GM21381 (cell line): ENCODE data around the gene CCER1.

ENCODE experiments used
- ATAC-seq: cut with Tn5 transposase; IDR thresholded peaks from one replicate; pipeline ENCODE4 v1.9.1; 2021; ENCODE audit warnings: mild to moderate bottlenecking, moderate library complexity; ENCODE audit not compliant: unreplicated experiment

The CCER1 gene

GRCh38 chr12:90924406-90924805 lies 30.6 kb downstream of the CCER1 start:
- ATAC-seq = no peak

GRCh38 chr12:90922145-90922627 lies 32.8 kb downstream of the CCER1 start:
- no peak for ATAC-seq

- no peak for ATAC-seq
Measured at GRCh38 chr12:90921536-90921935, 33.4 kb downstream of the CCER1 start.

- no peak for ATAC-seq
Measured at GRCh38 chr12:90920222-90920621, 34.8 kb downstream of the CCER1 start.

GRCh38 chr12:90917431-90917830 lies 37.5 kb downstream of the CCER1 start:
- no peak for ATAC-seq

GRCh38 chr12:90916516-90916915 lies 38.5 kb downstream of the CCER1 start:
- ATAC-seq = no peak

- ATAC-seq = no peak
Measured at GRCh38 chr12:90915353-90915752, 39.6 kb downstream of the CCER1 start.

GRCh38 chr12:90910958-90911357 lies 44.0 kb downstream of the CCER1 start:
- no peak for ATAC-seq

GRCh38 chr12:90909069-90909770 lies 45.8 kb downstream of the CCER1 start:
- no peak for ATAC-seq

GRCh38 chr12:90908465-90908864 lies 46.5 kb downstream of the CCER1 start:
- ATAC-seq = no peak

- no peak for ATAC-seq
Measured at GRCh38 chr12:90905691-90906370, 49.1 kb downstream of the CCER1 start.

GRCh38 chr12:90902596-90902995 lies 52.4 kb downstream of the CCER1 start:
- no peak for ATAC-seq
